ENCODE results near the gene POGZ. TPM values are rescaled to one million over a fixed set of nuclear protein-coding genes. Genes with fewer than 3 reads are reported as not detected.
A peak's percentile ranks its signal among the peaks of the same experiment; 100 is the strongest.
"Not testable (repeated sequence)": the region's sequence is repeated elsewhere in the genome, so short reads cannot be mapped to it uniquely, and the experiment has no call there.

Gene POGZ
- total RNA-seq, 4 donors from 2014 or later: 35.0 to 63.3 (median 49.1) TPM

GRCh38 chr1:151443846-151444782, 15.2 kb downstream of the POGZ start:
- no peaks in the 10 kb centered on the region for H3K27me3 ChIP-seq
- H3K36me3 ChIP-seq: peaks cover 0 to 13% (median 9%) of the 10 kb centered on the region in 4 donors
- H3K4me3 ChIP-seq: no peak overlapping the region
- H3K27ac ChIP-seq (replicated peaks in 1 of 4): peak overlapping the region; percentile 45 to 55 (median 55)
- intact Hi-C loops (cut with DNase I): loop anchor here (5.0 kb wide), 2 partner anchors 93 to 293 kb away; no protein-coding TSS in a partner anchor
- 45% methylated on average over 4 of the region's 4 CpGs for WGBS
- H3K9me3 ChIP-seq: no peaks in the 10 kb centered on the region
- DNase-seq (ENCODE audit: extremely low spot score): no peak
- peak; percentile 75 to 81 (median 80) for TF ChIP-seq CTCF (IDR thresholded peaks at IDR 0.05)
- TF ChIP-seq POLR2AphosphoS5 (IDR thresholded peaks at IDR 0.05): peak in 1 of 2 donors; percentile 13
- TF ChIP-seq POLR2A (IDR thresholded peaks at IDR 0.05; ENCODE audit: low read depth): no peak
- no peak for TF ChIP-seq EP300 (IDR thresholded peaks at IDR 0.05)
- peaks cover 37 to 90% (median 76%) of the 10 kb centered on the region in 4 donors for H3K4me1 ChIP-seq

DNA sequence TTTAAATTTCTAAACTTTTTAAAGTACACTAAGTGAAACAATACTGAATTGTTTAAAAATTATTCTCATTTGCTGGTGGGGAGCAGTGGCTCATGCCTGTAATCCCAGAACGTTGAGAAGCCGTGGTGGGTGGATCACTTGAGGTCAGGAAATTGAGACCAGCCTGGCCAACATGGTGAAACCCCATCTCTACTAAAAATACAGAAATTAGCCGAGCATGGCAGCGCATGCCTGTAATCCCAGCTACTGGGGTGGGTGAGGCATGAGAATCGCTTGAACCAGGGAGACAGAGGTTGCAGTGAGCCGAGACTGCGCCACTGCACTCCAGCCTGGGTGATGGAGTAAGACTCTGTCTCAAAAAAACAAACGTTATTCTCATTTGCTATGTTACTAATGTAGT, 21.9 kb downstream of the POGZ start:
- H3K9me3 ChIP-seq; DNase-seq (ENCODE audit: extremely low spot score); H3K4me3 ChIP-seq; intact Hi-C loops (cut with DNase I); H3K27me3 ChIP-seq: not testable (repeated sequence)
- H3K27ac ChIP-seq (replicated peaks in 1 of 4): peak overlapping the region in 1 of 4 donors; percentile 5
- H3K4me1 ChIP-seq: peaks cover 33 to 95% (median 83%) of the 10 kb centered on the region in 4 donors
- WGBS: 62% methylated on average over 8 of the region's 8 CpGs
- peaks cover 0 to 21% (median 10%) of the 10 kb centered on the region in 4 donors for H3K36me3 ChIP-seq

DNA sequence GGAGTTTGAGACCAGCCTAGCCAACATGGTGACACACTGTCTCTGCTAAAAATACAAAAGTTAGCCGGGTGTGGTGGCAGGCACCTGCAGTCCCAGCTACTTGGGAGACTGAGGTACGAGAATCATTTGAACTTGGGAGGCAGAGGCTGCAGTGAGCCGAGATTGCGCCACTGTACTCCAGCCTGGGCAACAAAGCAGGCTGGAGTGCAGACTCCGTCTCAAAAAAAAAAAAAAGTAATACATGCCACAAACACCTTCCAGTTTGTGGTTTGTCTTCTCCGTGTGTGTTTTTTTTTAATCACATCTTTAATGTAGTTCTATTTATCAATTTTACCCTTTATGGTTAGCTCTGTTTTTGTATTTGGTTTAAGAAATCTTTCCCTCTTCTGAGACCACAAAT, 22.3 kb downstream of the POGZ start:
- no peak for DNase-seq (ENCODE audit: extremely low spot score)
- TF ChIP-seq CTCF (IDR thresholded peaks at IDR 0.05): no peak
- TF ChIP-seq POLR2A (IDR thresholded peaks at IDR 0.05; ENCODE audit: low read depth): no peak
- no peak for TF ChIP-seq EP300 (IDR thresholded peaks at IDR 0.05)
- no peak for TF ChIP-seq POLR2AphosphoS5 (IDR thresholded peaks at IDR 0.05)
- peaks cover 0 to 21% (median 10%) of the 10 kb centered on the region in 4 donors for H3K36me3 ChIP-seq
- H3K9me3 ChIP-seq: no peaks in the 10 kb centered on the region
- 64% methylated on average over 6 of the region's 6 CpGs for WGBS
- H3K27ac ChIP-seq (replicated peaks in 1 of 4): peak overlapping the region in 1 of 4 donors; percentile 5
- H3K27me3 ChIP-seq: no peaks in the 10 kb centered on the region
- intact Hi-C loops (cut with DNase I): no loop called here
- H3K4me3 ChIP-seq: no peak overlapping the region
- H3K4me1 ChIP-seq: peaks cover 33 to 91% (median 82%) of the 10 kb centered on the region in 4 donors

DNA sequence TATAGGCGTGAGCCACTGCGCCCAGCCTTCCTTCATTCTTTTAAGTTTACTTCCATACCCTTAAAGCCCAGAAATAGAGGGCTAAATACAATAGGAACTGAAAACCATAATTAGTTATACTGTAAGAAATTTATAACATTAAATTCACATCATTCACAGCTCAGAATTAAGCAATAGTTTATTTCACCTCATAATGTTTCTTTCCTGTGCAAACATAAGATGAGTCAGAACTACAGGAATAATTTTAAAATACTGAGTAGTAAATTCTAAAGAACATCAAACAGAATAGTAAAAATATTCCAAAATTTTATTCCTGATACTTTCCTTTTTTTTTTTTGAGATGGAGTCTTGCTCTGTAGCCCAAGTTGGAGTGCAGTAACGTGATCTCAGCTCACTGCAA, 24.1 kb downstream of the POGZ start:
- no peak for TF ChIP-seq CTCF (IDR thresholded peaks at IDR 0.05)
- no peak for TF ChIP-seq POLR2A (IDR thresholded peaks at IDR 0.05; ENCODE audit: low read depth)
- TF ChIP-seq EP300 (IDR thresholded peaks at IDR 0.05): no peak
- TF ChIP-seq POLR2AphosphoS5 (IDR thresholded peaks at IDR 0.05): no peak
- 64% methylated on average over 3 of the region's 3 CpGs for WGBS
- Histone ChIP-seq H3K27ac (replicated peaks in 1 of 4) (peak overlapping the region; percentile 40 to 69 (median 52)), H3K4me1 (peaks cover 26 to 76% (median 70%) of the 10 kb centered on the region in 4 donors), H3K9me3 (no peaks in the 10 kb centered on the region), H3K27me3 (no peaks in the 10 kb centered on the region), H3K4me3 (no peak overlapping the region), H3K36me3 (peaks cover 0 to 11% (median 8%) of the 10 kb centered on the region in 4 donors)
- intact Hi-C loops (cut with DNase I): no loop called here
- DNase-seq (ENCODE audit: extremely low spot score): no peak

GRCh38 chr1:151433827-151434226, 25.5 kb downstream of the POGZ start:
- Histone ChIP-seq H3K4me1 (peaks cover 21 to 64% (median 58%) of the 10 kb centered on the region in 4 donors), H3K36me3 (peaks cover 0 to 24% (median 15%) of the 10 kb centered on the region in 4 donors), H3K27ac (replicated peaks in 1 of 4) (peak overlapping the region in 2 of 4 donors; percentile 57 to 69)
- whole genome bisulfite sequencing: 89% methylated on average over 5 of the region's 5 CpGs
- H3K9me3 ChIP-seq; intact Hi-C loops (cut with DNase I); H3K4me3 ChIP-seq; H3K27me3 ChIP-seq; DNase-seq (ENCODE audit: extremely low spot score): not testable (repeated sequence)
